Iris pigment epithelial cell (primary cell): ENCODE results near the gene RIPOR2.
A peak's percentile ranks its signal among the peaks of the same experiment; 100 is the strongest.
"Not testable (repeated sequence)": the region's sequence is repeated elsewhere in the genome, so short reads cannot be mapped to it uniquely, and the experiment has no call there.

Experiments used
- DNase-seq: peaks from one replicate; pipeline ENCODE4 v3.0.0-alpha.2; 2011; ENCODE audit warnings: low read depth

RIPOR2 gene

DNA sequence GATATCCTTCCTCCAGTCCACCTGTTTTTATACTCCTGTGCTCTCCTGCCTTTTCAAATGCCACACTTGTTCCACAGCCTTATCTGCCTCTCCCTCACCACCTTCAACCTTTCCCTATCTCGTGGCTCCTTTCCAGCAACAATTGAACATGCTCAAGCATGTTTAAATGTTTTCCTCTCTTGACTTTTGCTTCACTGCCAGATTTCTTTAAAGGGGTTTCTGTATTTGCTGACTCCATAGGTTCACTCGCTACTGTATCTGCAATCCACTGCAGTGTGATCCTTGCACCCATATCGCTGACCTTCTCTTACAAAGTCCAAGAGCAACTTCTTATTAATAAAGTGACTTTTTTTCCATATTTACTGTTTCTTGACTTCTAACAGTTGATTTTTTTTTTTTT is 172.2 kb downstream of the RIPOR2 start:
- DNase-seq, result no peak

DNA sequence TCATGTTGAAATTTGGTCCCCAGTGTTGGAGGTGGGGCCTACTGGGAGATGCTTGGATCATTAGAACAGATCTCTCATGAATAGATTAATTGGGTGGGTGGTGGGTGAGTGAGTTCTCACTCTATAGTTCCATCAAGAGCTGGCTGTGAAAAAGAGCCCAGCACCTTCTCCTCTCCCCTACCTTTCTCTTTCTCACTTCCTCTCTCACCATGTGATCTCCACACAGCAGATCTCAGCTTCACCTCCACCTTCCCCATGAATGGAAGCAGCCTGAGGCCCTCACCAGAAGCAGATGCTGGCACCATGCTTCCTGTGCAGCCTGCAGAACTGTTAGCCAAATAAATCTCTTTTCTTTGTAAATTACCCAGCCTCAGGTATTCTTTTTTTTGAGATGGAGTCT is 173.9 kb downstream of the RIPOR2 start:
- no peak for DNase-seq

DNA sequence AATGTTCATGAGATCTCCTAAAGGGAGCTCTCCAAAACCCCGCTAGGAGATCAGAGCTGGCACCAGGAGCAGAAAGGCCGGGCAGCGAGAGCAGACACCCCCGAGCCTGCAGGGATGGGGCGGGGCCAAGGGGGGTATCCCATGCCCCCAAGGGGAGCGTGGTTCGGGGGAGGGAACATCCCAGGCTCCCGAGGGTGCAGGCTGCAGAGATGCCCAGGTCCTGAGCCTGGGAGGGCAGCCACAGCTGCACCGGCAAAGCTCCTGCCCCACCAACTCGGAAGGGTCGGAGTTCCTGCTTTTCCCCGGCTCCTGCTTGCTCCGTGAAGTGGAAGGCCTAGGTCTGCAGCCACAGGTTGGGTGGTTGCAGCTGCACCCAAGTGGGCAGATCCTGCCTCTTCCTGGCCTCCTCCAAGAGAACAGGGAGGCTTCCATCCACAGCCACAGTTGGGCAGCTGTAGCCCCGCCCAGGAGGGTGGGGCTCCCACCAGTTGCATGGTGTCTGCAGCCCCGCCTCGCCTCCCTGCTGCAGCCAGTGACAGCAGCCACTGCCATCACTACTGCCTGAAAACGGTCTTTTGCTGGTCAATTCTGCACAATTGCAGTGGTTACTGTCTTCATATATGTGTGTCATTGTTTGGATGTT is 174.4 kb downstream of the RIPOR2 start:
- no peak for DNase-seq

DNA sequence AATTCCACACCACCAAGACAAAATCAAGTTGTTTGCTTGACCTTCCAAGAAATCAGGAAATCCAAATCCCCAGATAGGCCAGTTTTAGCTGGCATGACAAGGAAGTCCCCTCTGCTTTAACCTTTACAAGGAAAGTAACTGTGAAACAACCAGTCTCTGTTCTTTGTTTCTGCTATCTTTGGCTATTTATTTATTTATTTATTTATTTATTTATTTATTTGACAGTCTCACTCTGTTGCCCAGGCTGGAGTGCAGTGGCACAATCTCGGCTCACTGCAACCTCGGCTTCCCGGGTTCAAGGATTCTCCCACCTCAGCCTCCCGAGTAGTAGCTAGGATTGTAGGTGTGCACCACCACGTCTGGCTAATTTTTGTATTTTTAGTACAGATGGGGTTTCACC is 175.6 kb downstream of the RIPOR2 start:
- no peak for DNase-seq

DNA sequence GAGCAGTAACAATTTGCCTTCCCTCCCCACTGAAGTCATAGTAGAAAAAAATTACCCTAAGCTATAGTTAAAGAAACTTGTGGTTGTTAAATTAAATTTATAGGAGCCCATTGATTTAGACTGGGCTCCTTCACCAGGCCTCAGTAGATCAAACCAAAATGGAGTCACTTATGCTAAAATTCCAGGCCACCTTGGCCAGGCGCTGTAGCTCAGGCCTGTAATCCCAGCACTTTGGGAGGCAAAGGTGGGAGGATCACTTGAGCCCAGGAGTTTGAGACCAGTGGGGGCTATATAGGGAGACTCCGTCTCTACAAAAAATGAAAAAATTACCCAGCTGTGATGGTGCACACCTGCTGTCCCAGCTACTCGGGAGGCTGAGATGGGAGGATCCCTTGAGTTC is 176.0 kb downstream of the RIPOR2 start:
- DNase-seq, result no peak

DNA sequence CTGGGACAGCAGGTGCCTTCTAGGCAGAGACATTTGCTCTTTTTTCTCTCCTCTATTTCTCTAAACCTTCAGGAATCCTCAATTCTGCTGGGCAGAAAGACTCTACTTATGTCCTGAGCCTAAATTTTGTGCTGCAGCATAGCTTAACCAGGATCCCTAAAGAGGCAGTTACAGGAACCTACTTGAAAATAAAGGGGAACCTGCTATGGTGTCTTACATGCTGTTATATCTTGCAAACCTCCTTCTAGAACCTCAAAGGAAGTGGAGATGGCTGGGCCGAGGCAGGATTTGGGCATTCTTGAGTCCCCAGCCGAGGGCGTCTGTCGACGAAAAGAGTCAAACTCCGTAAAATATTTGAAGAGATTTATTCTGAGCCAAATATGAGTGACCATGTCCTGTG is 178.1 kb downstream of the RIPOR2 start:
- no peak for DNase-seq

DNA sequence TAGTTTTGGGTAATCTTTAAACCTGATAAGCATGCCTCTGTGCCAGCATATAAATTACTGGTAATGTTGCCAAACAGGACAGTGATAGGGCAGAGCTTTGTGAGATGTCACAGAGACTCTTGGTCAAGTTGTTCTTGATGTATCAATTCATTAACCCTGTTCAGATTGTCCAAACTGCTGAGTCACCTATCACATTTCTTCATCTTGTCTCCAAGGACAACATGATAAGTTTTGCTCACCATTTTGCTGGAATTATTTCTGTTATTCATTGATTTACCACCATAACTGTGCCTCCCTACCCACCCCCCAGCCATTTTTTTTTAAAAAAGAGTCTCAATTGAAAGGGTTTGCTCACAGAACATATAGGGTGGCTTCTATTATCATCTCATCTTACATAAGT is 180.5 kb downstream of the RIPOR2 start:
- DNase-seq, result peak; percentile 32

DNA sequence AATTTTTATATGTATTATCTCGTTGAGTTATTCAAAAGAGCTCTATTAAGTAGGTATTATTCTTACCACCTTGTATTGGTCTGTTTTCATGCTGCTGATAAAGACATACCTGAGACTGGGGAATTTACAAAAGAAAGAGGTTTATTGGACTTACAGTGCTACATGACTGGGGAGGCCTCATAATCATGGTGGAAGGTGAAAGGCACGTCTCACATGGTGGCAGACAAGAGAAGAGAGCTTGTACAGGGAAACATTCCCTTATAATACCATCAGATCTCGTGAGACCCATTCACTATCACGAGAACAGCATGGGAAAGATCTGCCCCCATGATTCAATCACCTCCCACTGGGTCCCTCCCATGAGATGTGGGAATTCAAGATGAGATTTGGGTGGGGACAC is 181.4 kb downstream of the RIPOR2 start:
- DNase-seq, result not testable (repeated sequence)
